Activated CD8-positive, alpha-beta T cell treated with anti-CD3 and anti-CD28 coated beads for 36 hours (primary cell): Measurements from ENCODE around the gene KRTAP20-4. TPM values are rescaled to one million over a fixed set of nuclear protein-coding genes. Genes with fewer than 3 reads are reported as not detected.

Experiments used
- ATAC-seq: fragments of 200-7000 bp; cut with Tn5 transposase; one replicate; pipeline ENCODE4 v1.10.0; 2021; ENCODE audit warnings: mild to moderate bottlenecking, moderate library complexity
- CTCF ChIA-PET: fragments of 350-600 bp; sonication (Branson Sonifier 250); formaldehyde crosslinking; loops from one replicate; lab custom pipeline; 2021; ENCODE audit warnings: antibody characterized with exemption; lab: Charles Lee
- POLR2A ChIA-PET: fragments of 350-600 bp; sonication (Branson Sonifier 250); formaldehyde crosslinking; loops from one replicate; lab custom pipeline; 2021; ENCODE audit warnings: antibody characterized with exemption; lab: Charles Lee
- DNase-seq: peaks from one replicate; pipeline ENCODE4 v3.0.0-alpha.2; 2020
- H3K27ac Mint-ChIP-seq: one replicate; pipeline ENCODE4 v1.8.0; 2021; ENCODE audit warnings: mild to moderate bottlenecking, mixed read lengths
- H3K27me3 Mint-ChIP-seq: one replicate; pipeline ENCODE4 v1.8.0; 2021; ENCODE audit warnings: mixed read lengths
- H3K36me3 Mint-ChIP-seq: one replicate; pipeline ENCODE4 v1.8.0; 2021; ENCODE audit warnings: low read depth, mixed read lengths
- H3K4me1 Mint-ChIP-seq: one replicate; pipeline ENCODE4 v1.8.0; 2021; ENCODE audit warnings: low read depth, mixed read lengths
- H3K4me3 Mint-ChIP-seq: one replicate; pipeline ENCODE4 v1.8.0; 2021; ENCODE audit warnings: mild to moderate bottlenecking, moderate library complexity, mixed read lengths
- H3K9me3 Mint-ChIP-seq: one replicate; pipeline ENCODE4 v1.8.0; 2021; ENCODE audit warnings: mixed read lengths
- intact Hi-C: fragments of 100-400 bp; cut with micrococcal nuclease; formaldehyde crosslinking; loops from one replicate; pipeline ENCODE4 v1.10.0; 2022
- total RNA-seq, 2 experiments: library from RNA; stranded (reverse); gene quantifications; one replicate each; pipeline ENCODE4 v1.2.3, GENCODE V29; 2021
- TF ChIP-seq, protein P1 (sequence below): fragments of 200-600 bp; IDR thresholded peaks from one replicate; pipeline ENCODE4 v1.8.0; 2022; ENCODE audit warnings: antibody characterized with exemption, mild to moderate bottlenecking

The KRTAP20-4 gene
- total RNA-seq, 2 experiments from 2014 or later = not detected

DNA sequence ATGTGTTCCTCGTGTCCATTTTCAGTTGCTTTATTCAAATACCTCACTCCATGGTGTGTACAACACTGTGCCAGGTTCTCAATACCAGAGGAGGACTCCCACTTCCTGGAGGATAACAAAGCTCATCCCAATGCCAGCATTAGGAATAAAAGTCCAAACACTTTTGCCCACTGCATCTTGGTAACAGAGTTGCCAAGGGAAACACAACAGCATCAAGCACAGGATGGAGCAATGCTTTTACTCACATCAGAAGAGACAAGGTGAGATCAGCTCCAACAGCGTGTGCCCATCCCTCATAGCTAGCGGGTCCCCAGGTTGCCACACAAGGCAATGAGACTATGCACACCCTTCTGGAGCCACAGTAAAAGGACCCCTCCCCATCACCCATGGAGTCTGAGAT lies 2.9 kb downstream of the KRTAP20-4 start:
- no peaks in the 10 kb centered on the region for H3K4me1 Mint-ChIP-seq
- ChIA-PET CTCF (no interaction called here), POLR2A (no interaction called here)
- H3K9me3 Mint-ChIP-seq = no peaks in the 10 kb centered on the region
- DNase-seq = no peak
- TF ChIP-seq, protein P1, sequence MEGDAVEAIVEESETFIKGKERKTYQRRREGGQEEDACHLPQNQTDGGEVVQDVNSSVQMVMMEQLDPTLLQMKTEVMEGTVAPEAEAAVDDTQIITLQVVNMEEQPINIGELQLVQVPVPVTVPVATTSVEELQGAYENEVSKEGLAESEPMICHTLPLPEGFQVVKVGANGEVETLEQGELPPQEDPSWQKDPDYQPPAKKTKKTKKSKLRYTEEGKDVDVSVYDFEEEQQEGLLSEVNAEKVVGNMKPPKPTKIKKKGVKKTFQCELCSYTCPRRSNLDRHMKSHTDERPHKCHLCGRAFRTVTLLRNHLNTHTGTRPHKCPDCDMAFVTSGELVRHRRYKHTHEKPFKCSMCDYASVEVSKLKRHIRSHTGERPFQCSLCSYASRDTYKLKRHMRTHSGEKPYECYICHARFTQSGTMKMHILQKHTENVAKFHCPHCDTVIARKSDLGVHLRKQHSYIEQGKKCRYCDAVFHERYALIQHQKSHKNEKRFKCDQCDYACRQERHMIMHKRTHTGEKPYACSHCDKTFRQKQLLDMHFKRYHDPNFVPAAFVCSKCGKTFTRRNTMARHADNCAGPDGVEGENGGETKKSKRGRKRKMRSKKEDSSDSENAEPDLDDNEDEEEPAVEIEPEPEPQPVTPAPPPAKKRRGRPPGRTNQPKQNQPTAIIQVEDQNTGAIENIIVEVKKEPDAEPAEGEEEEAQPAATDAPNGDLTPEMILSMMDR = no peak
- H3K27me3 Mint-ChIP-seq = no peaks in the 10 kb centered on the region
- H3K4me3 Mint-ChIP-seq = no peak overlapping the region
- H3K27ac Mint-ChIP-seq = no peak overlapping the region
- no peaks in the 10 kb centered on the region for H3K36me3 Mint-ChIP-seq
- intact Hi-C loops = no loop called here
- no peak for ATAC-seq

GRCh38 chr21:30625449-30626165 lies 5.2 kb downstream of the KRTAP20-4 start:
- Mint-ChIP-seq H3K4me1 (no peaks in the 10 kb centered on the region), H3K36me3 (no peaks in the 10 kb centered on the region), H3K27me3 (no peaks in the 10 kb centered on the region), H3K27ac (no peak overlapping the region), H3K9me3 (no peaks in the 10 kb centered on the region), H3K4me3 (no peak overlapping the region)
- intact Hi-C loops = no loop called here
- no peak for DNase-seq
- ChIA-PET CTCF (no interaction called here), POLR2A (no interaction called here)
- TF ChIP-seq, protein P1 = no peak
- no peak for ATAC-seq

- no peaks in the 10 kb centered on the region for H3K36me3 Mint-ChIP-seq
Observed at GRCh38 chr21:30628109-30628508, 7.7 kb downstream of the KRTAP20-4 start.

GRCh38 chr21:30629200-30629599 lies 8.8 kb downstream of the KRTAP20-4 start:
- Mint-ChIP-seq H3K4me3 (no peak overlapping the region), H3K4me1 (no peaks in the 10 kb centered on the region), H3K27ac (no peak overlapping the region), H3K9me3 (no peaks in the 10 kb centered on the region), H3K27me3 (no peaks in the 10 kb centered on the region), H3K36me3 (no peaks in the 10 kb centered on the region)
- CTCF ChIA-PET = no interaction called here
- intact Hi-C loops = no loop called here
- POLR2A ChIA-PET = no interaction called here
- ATAC-seq (no peak), DNase-seq (no peak)
- TF ChIP-seq, protein P1 = no peak

More at GRCh38 chr21:30628109-30628508, 7.7 kb downstream of the KRTAP20-4 start:
- intact Hi-C loops = no loop called here
- Mint-ChIP-seq H3K9me3 (no peaks in the 10 kb centered on the region), H3K4me1 (no peaks in the 10 kb centered on the region), H3K27me3 (no peaks in the 10 kb centered on the region), H3K27ac (no peak overlapping the region), H3K4me3 (no peak overlapping the region)
- no peak for ATAC-seq
- POLR2A ChIA-PET = no interaction called here
- CTCF ChIA-PET = no interaction called here
- TF ChIP-seq, protein P1 = no peak
- DNase-seq = no peak

GRCh38 chr21:30634906-30635305 lies 14.5 kb downstream of the KRTAP20-4 start, which contains the start of gene KRTAP20-2:
TSS of gene KRTAP20-2 (plus strand) at chr21:30635206. CDS start at chr21:30635264, 58 bp downstream.
- no peak for ATAC-seq
- ChIA-PET POLR2A (interaction anchor here (0.7 kb wide), 1 partner anchor 22 kb away, joined by 3 read pairs; no protein-coding TSS in a partner anchor), CTCF (no interaction called here)
- H3K36me3 Mint-ChIP-seq = no peaks in the 10 kb centered on the region
- no peak within 1 kb of the TSS for H3K27ac Mint-ChIP-seq
- no peak within 1 kb of the TSS for H3K4me3 Mint-ChIP-seq
- no peaks in the 10 kb centered on the region for H3K4me1 Mint-ChIP-seq
- TF ChIP-seq, protein P1 = no peak
- DNase-seq = no peak
- no peaks in the 10 kb centered on the region for H3K27me3 Mint-ChIP-seq
- H3K9me3 Mint-ChIP-seq = no peaks in the 10 kb centered on the region
- intact Hi-C loops = no loop called here
